Hippocampal formation (tissue), 2 donors: ENCODE measurements around the gene PDE2A.

Source experiments
- DNase-seq, 2 donors: peaks; one replicate each; lab custom pipeline; 2025; lab: John Stamatoyannopoulos, UW

PDE2A gene

GRCh38 chr11:72704783-72705265 is 30.6 kb upstream of the PDE2A start:
- DNase-seq = no peak

GRCh38 chr11:72704028-72704782 is 30.0 kb upstream of the PDE2A start:
- DNase-seq = no peak

DNA sequence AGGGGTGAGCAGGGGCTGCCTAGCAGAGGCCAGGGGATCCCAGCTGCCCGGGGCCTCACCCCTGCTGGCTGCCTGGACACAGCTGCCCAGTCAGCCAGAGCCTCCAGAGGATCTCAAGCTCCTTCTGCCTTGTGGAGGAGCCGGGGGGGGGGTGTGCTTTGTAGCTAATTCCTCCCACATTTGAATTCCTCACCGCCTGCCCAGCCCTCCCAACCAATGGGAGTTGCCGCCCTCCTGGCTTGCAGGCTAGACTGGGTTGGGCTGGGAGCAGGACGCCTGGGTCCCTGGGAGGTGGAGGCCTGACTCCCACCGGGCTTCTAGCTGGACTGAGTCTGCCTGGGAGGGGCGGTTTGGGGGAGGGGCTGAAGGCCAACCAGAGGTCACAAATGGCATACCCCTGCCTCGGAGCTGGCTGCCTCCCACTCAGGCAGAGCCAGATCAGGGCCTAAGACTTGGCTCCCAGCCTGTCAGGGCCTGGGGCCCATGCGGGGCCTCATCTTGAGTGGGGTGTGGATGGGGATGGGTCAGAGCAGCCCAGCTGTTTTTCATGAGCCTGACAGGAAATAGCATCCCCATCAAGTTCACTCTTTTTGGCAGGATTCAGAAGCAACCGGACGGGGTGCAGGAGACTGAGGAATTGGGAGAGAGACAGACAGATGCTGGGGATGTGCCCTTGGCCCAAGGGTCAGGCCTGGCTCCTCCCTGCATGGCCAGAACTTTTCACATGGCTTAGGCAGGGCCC is 29.2 kb upstream of the PDE2A start:
- DNase-seq = no peak

- no peak for DNase-seq
Observed at GRCh38 chr11:72702577-72703241, 28.5 kb upstream of the PDE2A start.

GRCh38 chr11:72702096-72702495 is 27.9 kb upstream of the PDE2A start:
- DNase-seq = no peak

GRCh38 chr11:72701466-72701865 is 27.2 kb upstream of the PDE2A start:
- DNase-seq = no peak

- DNase-seq = no peak
Observed at GRCh38 chr11:72700146-72700545, 25.9 kb upstream of the PDE2A start.

GRCh38 chr11:72697814-72698213 is 23.6 kb upstream of the PDE2A start:
- no peak for DNase-seq

DNA sequence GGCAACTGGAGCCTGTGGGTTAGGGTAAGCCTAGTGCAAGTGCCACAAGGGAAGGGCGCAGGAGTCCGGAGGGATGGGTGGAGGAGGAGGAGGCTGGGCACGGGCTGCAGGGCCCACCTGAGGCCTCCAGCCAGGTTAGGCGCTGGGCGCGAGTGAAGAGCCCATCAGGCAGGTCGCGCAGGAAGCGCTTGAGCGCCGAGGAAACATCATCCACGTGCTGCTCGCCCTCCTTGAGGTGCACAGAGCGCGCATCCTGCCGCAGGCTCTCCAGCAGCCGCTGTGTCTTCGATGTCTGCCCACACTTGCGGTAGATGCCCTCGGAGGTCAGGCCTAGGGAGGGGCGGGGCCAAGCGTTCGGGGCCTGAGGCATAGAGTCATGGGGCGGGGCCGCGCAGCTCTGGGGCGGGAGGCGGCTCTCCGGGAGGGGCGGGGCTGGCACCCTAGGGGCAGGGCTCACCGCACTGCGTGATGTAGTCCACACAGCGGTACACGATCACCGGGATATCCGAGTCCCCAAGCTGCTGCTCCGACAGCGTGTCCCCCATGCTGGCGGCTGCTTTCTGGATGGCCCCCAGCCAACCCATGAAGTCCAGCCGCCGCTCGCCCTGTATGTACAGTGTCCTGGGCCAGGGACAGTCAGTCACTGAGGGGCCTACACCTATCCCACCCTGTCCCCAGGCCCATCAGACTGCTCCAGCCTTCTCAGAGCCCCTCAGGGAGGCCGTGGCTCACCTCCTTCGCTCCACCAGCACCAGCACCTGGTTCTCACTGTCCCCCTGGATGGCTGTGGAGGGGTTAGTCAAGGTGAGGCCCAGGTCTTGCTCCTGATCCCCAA is 22.9 kb upstream of the PDE2A start:
- no peak for DNase-seq

DNA sequence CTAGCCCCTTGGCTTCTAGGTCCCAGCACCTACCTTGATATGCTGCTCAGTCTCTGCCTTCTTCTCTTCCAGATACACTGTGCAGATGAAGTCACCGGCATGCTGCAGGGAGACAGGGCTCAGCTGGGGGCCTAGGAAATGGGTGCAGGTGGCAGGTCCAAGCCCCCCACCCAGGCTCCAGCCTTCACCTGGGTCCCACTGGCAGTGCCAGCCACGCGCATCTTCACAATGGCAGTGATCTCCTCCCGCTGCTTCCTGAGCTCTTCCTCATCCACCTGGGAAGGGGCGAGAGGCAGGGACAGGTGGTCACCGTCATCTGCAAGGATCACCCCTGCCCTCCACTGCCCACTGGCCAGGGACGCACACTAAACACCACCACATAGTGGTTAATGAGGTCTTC is 21.1 kb upstream of the PDE2A start:
- DNase-seq = no peak

GRCh38 chr11:72693271-72693968 is 19.2 kb upstream of the PDE2A start:
- no peak for DNase-seq

DNA sequence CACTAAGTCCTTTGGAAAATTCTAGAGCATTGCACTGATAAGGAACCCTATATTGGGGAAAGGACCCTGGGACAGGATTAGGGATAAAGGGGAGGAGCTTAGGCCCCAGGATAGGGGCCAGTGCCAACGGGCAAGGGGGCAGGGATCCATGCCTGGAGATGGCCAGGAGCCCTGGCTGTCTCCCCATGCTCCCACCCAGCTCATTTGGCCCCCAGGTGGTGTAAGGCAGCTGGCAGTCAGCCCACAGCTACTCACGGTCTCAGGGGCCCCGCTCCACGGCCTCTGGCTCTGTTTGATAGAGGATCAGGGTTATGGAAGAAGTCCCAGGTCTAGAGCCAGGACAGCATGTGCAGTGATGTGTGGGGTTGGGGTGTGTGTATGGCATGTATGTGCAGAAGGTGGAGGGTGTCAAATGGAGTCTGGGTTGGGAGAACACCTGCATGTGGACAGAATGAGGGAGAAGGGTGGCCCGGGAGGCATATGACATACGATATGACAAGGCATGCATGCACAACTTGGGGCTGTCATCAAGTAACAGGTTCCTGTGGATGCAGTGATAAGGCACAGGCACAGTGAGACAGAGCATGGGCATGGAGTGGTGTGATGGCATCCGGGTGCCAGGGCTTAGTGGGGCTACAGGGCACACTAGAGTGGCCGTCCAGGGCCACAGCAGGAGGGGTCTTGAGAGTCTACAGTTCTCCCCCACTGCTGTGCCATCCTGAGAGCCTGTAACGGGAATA is 18.4 kb upstream of the PDE2A start:
- DNase-seq = no peak

GRCh38 chr11:72690166-72690565 is 15.9 kb upstream of the PDE2A start:
- DNase-seq = no peak

DNA sequence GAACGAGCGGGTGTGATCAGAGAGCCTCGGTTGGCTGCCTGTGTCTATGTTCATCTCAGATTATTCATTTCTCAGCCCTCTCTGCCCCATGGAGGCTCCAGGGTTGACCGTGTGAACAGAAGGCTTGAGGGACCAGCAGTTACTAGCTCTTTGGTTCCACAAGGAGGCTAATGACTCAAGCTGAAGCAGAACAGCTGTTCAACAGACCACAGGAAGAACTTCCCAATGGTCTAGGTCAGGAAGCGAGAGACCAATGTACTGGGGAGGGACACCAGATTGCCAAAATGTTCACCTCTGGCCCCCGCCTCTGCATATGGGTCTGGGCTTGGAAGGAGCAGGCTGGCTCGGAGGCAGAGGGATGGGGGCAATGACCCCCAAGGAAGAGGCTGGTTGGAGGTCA is 14.7 kb upstream of the PDE2A start:
- no peak for DNase-seq

GRCh38 chr11:72688486-72688885 is 14.3 kb upstream of the PDE2A start:
- no peak for DNase-seq

DNA sequence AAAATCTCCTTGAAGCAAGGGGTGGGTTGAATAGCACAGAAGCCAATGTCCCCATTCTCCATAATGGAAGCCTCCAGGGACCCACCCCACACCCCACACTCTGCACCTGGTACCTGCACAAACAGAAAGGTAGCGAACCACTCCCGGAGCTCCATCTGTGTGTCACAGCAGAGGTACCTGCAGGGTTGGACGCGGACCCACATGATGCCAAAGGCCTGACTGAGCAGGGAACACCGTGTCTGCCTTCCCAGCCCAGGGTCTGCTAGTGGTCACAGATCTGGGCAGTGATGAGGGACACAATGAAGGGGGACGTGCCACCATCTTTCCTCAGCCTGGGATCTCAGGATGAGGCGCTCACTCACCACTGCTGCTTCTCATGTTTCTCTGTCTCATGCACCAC is 13.1 kb upstream of the PDE2A start:
- no peak for DNase-seq

GRCh38 chr11:72686639-72687220 is 12.5 kb upstream of the PDE2A start:
- no peak for DNase-seq

DNA sequence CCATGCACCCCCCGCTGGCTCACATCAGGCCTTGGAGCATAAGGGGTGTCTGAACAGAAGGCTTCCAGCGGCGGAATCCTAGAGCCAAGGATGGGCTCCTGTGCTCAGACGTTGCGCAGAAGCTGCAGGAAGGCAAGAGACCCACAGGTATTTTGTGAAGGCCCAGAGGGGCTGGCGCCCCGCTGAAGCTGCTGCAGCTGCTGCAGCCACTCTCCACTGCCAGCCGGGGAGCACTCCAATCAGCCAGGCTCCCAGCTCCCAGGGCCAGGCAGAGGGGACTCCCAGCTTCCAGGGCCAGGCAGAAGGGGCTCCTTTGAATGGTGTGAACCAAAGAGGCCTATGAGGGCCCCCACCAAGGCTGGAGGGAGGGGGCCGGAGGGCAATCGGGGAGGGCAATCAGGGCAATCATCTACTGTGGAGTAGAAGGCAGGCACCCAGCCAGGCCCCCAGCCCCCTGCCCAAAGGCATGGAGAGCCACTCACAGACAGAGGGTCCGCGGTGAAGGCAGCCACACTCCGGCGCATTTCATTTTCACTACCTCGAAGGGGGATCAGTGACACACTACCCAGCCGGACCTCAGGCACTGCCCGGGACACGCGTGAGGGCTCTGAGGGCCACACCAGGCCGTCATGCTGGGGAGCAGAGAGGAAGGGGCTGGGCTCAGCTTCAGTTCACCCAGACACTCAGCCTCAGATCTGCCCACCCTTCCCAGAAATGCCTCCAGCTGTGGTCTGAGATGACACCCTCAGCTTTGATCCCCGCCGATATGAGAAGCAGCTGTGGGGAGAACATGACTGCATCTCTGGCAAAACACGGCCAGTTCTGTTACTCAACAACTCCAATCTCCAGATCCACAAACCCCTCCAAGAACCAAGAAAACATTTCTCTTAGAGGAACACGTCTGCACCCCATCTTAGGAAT is 11.6 kb upstream of the PDE2A start:
- no peak for DNase-seq
